CD14-positive monocyte (primary cell): ENCODE data around the gene TMA7. TPM values are rescaled to one million over a fixed set of nuclear protein-coding genes. Genes with fewer than 3 reads are reported as not detected.
A peak's percentile ranks its signal among the peaks of the same experiment; 100 is the strongest.

Experiments
- DNase-seq, 3 donors: peaks; one replicate each; pipeline ENCODE4 v3.0.0-alpha.2; 2011 to 2022
- H2AFZ ChIP-seq: 2 replicates; pipeline ENCODE4 v1.6.0; 2012; ENCODE audit warnings: mild to moderate bottlenecking, low read depth, low read length, inconsistent platforms; ENCODE audit not compliant: insufficient read depth, poor library complexity, severe bottlenecking
- H3K27ac ChIP-seq, 2 donors: 1 replicate in 1 of 2; 2 replicates in 1 of 2; pipeline ENCODE4 v1.5.1; 2012 to 2013; ENCODE audit warnings: low read length in 2 of 2, control low read depth in 1 of 2, inconsistent platforms in 1 of 2, low read depth in 1 of 2, mild to moderate bottlenecking in 1 of 2
- H3K27me3 ChIP-seq, 2 donors: one replicate each; pipeline versions ENCODE4 v1.6.0 to v1.6.1; 2011 to 2013; ENCODE audit warnings: low read length in 2 of 2; ENCODE audit not compliant: control insufficient read depth in 2 of 2, insufficient read depth in 2 of 2
- H3K36me3 ChIP-seq, 2 donors: replicated peaks in 1 of 2; 1 replicate in 1 of 2; 2 replicates in 1 of 2; pipeline versions ENCODE4 v1.5.1 to v1.6.1; 2012 to 2013; ENCODE audit warnings: low read length in 2 of 2, control low read depth in 1 of 2, inconsistent platforms in 1 of 2, mild to moderate bottlenecking in 1 of 2; ENCODE audit not compliant: insufficient read depth in 2 of 2, control insufficient read depth in 1 of 2
- H3K4me1 ChIP-seq, 2 donors: 1 replicate in 1 of 2; 2 replicates in 1 of 2; pipeline versions ENCODE4 v1.5.1 to v1.6.1; 2012 to 2013; ENCODE audit warnings: low read length in 2 of 2, control low read depth in 1 of 2, inconsistent platforms in 1 of 2, mild to moderate bottlenecking in 1 of 2, moderate library complexity in 1 of 2; ENCODE audit not compliant: insufficient read depth in 2 of 2, control insufficient read depth in 1 of 2
- H3K4me2 ChIP-seq: replicated peaks from 2 replicates; pipeline ENCODE3; 2012; ENCODE audit warnings: low read length, moderate library complexity, mild to moderate bottlenecking; ENCODE audit not compliant: poor library complexity, severe bottlenecking; ENCODE audit errors: extremely low read depth
- H3K4me3 ChIP-seq, 3 experiments: fragments of 200-600 bp in 1 of 3; sonication (generic) in 1 of 3; replicated peaks in 1 of 3; 1 replicate in 2 of 3; 2 replicates in 1 of 3; pipeline ENCODE4 v1.5.1; 2011 to 2013; ENCODE audit warnings: low read length in 3 of 3, mild to moderate bottlenecking in 3 of 3, control low read depth in 2 of 3, low read depth in 2 of 3, inconsistent platforms in 1 of 3, moderate library complexity in 1 of 3
- H3K79me2 ChIP-seq: 2 replicates; pipeline ENCODE4 v1.6.0; 2012; ENCODE audit warnings: mild to moderate bottlenecking, control low read depth, inconsistent platforms, low read length, moderate library complexity; ENCODE audit not compliant: insufficient read depth
- H3K9ac ChIP-seq: 2 replicates; pipeline ENCODE4 v1.6.0; 2017; ENCODE audit warnings: low read length, mild to moderate bottlenecking; ENCODE audit not compliant: insufficient read depth, poor library complexity, severe bottlenecking
- H3K9me3 ChIP-seq, 2 donors: replicated peaks in 1 of 2; 1 replicate in 1 of 2; 2 replicates in 1 of 2; pipeline versions ENCODE4 v1.5.1 to v1.6.1; 2012 to 2013; ENCODE audit warnings: low read length in 2 of 2, control low read depth in 1 of 2; ENCODE audit not compliant: control insufficient read depth in 1 of 2, insufficient read depth in 1 of 2
- H4K20me1 ChIP-seq: 2 replicates; pipeline ENCODE4 v1.6.0; 2012; ENCODE audit warnings: mild to moderate bottlenecking, low read length, control low read depth, moderate library complexity; ENCODE audit not compliant: insufficient read depth
- H3K27ac Mint-ChIP-seq, 7 donors: one replicate each; pipeline ENCODE4 v1.8.0; 2020; ENCODE audit warnings: mild to moderate bottlenecking in 7 of 7, mixed read lengths in 7 of 7, moderate library complexity in 6 of 7, inconsistent platforms in 2 of 7
- H3K27me3 Mint-ChIP-seq, 3 donors: one replicate each; pipeline ENCODE4 v1.8.0; 2021 to 2022; ENCODE audit warnings: low read depth in 3 of 3, mild to moderate bottlenecking in 3 of 3, mixed read lengths in 3 of 3, moderate library complexity in 3 of 3, inconsistent platforms in 1 of 3
- H3K36me3 Mint-ChIP-seq, 2 donors: one replicate each; pipeline ENCODE4 v1.8.0; 2020; ENCODE audit warnings: mixed read lengths in 2 of 2, inconsistent platforms in 1 of 2, mild to moderate bottlenecking in 1 of 2
- H3K4me1 Mint-ChIP-seq: one replicate; pipeline ENCODE4 v1.8.0; 2020; ENCODE audit warnings: mild to moderate bottlenecking, mixed read lengths
- H3K4me3 Mint-ChIP-seq, 2 donors: one replicate each; pipeline ENCODE4 v1.8.0; 2020; ENCODE audit warnings: mild to moderate bottlenecking in 2 of 2, mixed read lengths in 2 of 2, moderate library complexity in 1 of 2
- H3K9me3 Mint-ChIP-seq, 7 donors: one replicate each; pipeline ENCODE4 v1.8.0; 2020 to 2022; ENCODE audit warnings: mixed read lengths in 7 of 7, mild to moderate bottlenecking in 6 of 7, moderate library complexity in 6 of 7, inconsistent platforms in 2 of 7
- WGBS: methylation state at CpG from one replicate; pipeline ENCODE4 v1.1.5; 2013; ENCODE audit warnings: missing lambda C conversion rate; ENCODE audit not compliant: insufficient coverage; 5-methylcytosine and 5-hydroxymethylcytosine counted together
- intact Hi-C, 2 donors: fragments of 100-400 bp; cut with micrococcal nuclease; formaldehyde crosslinking; loops; one replicate each; pipeline versions ENCODE4 v1.15.0 to v1.15.1; 2023
- polyA plus RNA-seq, 3 donors: library from polyadenylated mRNA; depleted of rRNA in 1 of 3; unstranded in 2 of 3; stranded (reverse) in 1 of 3; fragments of 300-500 nt in 2 of 3; fragments of >200 nt in 1 of 3; fragmentation: Illumina TruSeq in 2 of 3; gene quantifications; 1 replicate in 2 of 3; 2 replicates in 1 of 3; pipeline ENCODE4 v1.2.3, GENCODE V29; 2012 to 2021
- TF ChIP-seq, protein P1 (sequence below): fragments of 200-600 bp; IDR thresholded peaks from one replicate; pipeline ENCODE4 v1.8.0; 2022; ENCODE audit warnings: antibody characterized with exemption, mild to moderate bottlenecking

TMA7 gene
- polyA plus RNA-seq, 3 donors: 301 to 559 (median 478) TPM

DNA sequence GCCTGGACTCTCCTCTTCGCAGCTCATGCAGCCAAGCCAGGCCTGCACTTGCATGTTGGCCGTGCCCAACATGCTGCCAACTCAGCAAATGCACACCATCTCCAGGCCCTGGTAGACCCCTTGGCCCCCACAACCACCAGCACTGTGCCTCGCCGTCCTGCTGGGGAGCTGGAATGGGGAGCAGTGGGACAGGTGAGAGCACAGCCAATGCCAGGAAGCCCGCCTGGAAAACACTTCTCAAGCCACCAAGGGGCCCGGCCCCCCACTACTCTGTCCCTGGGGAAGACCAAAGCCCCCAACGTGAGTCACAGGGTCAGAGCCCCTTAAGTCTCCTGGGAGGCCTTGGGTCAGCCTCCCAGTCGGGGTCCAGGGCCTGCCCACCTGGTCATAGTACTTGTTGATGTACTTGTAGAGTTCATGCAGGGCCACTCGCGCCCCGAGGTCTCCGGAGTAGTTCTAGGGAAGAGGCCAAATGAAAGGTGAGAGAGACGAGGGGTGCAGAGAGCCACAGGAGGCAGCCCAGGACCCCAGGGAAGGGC lies 34.6 kb upstream of the TMA7 start:
- peak overlapping the region in 1 of 7 donors; percentile 35 for H3K27ac Mint-ChIP-seq
- H3K4me2 ChIP-seq: no peak overlapping the region
- no peaks in the 10 kb centered on the region for H3K9me3 Mint-ChIP-seq
- H3K9ac ChIP-seq: no peak overlapping the region
- no peak overlapping the region for H3K27ac ChIP-seq
- H4K20me1 ChIP-seq: no peaks in the 10 kb centered on the region
- no peaks in the 10 kb centered on the region for H3K36me3 ChIP-seq
- no peak overlapping the region for H2AFZ ChIP-seq
- H3K79me2 ChIP-seq: no peaks in the 10 kb centered on the region
- H3K36me3 Mint-ChIP-seq: no peaks in the 10 kb centered on the region
- TF ChIP-seq, protein P1, sequence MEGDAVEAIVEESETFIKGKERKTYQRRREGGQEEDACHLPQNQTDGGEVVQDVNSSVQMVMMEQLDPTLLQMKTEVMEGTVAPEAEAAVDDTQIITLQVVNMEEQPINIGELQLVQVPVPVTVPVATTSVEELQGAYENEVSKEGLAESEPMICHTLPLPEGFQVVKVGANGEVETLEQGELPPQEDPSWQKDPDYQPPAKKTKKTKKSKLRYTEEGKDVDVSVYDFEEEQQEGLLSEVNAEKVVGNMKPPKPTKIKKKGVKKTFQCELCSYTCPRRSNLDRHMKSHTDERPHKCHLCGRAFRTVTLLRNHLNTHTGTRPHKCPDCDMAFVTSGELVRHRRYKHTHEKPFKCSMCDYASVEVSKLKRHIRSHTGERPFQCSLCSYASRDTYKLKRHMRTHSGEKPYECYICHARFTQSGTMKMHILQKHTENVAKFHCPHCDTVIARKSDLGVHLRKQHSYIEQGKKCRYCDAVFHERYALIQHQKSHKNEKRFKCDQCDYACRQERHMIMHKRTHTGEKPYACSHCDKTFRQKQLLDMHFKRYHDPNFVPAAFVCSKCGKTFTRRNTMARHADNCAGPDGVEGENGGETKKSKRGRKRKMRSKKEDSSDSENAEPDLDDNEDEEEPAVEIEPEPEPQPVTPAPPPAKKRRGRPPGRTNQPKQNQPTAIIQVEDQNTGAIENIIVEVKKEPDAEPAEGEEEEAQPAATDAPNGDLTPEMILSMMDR: no peak
- H3K4me1 ChIP-seq: no peaks in the 10 kb centered on the region
- no peak overlapping the region for H3K4me3 ChIP-seq
- peaks cover 0 to 6% (median 0%) of the 10 kb centered on the region in 3 donors for H3K27me3 Mint-ChIP-seq
- no peaks in the 10 kb centered on the region for H3K4me1 Mint-ChIP-seq
- no peak overlapping the region for H3K4me3 Mint-ChIP-seq
- DNase-seq: no peak
- H3K27me3 ChIP-seq: no peaks in the 10 kb centered on the region
- no peaks in the 10 kb centered on the region for H3K9me3 ChIP-seq
- intact Hi-C loops: no loop called here
- WGBS: 92% methylated on average over 8 of the region's 13 CpGs

DNA sequence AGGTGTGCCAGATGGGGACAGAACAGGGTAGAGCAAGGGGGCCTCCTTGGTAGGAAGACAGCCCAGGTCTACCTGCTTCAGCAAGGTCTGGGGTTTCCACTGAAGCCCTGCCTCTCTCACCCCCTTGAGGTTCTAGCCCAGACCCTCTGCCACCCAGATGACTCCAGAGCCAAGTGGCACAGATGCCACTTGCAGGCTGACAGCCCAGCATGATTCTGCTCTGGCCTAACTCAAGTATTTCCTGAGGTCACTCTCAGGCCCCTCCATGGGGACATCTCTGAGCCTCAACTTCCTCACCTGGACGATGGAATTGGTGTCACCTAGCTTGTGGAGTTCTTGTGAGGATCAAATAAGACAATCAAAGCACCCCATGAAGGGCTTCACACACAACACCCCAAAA lies 34.1 kb upstream of the TMA7 start:
- DNase-seq: no peak

More for the DNA sequence above, 34.1 kb upstream of the TMA7 start:
- Histone ChIP-seq H3K4me3 (no peak overlapping the region), H3K36me3 (no peaks in the 10 kb centered on the region), H3K4me1 (no peaks in the 10 kb centered on the region), H4K20me1 (no peaks in the 10 kb centered on the region), H3K79me2 (no peaks in the 10 kb centered on the region), H3K27me3 (no peaks in the 10 kb centered on the region), H2AFZ (no peak overlapping the region), H3K27ac (no peak overlapping the region), H3K4me2 (no peak overlapping the region), H3K9ac (no peak overlapping the region), H3K9me3 (no peaks in the 10 kb centered on the region)
- Mint-ChIP-seq H3K27ac (no peak overlapping the region), H3K4me1 (no peaks in the 10 kb centered on the region), H3K36me3 (no peaks in the 10 kb centered on the region), H3K27me3 (peaks cover 0 to 6% (median 0%) of the 10 kb centered on the region in 3 donors), H3K9me3 (no peaks in the 10 kb centered on the region), H3K4me3 (no peak overlapping the region)
- TF ChIP-seq, protein P1: no peak
- intact Hi-C loops: no loop called here
- WGBS: no CpG with 5 or more reads among the region's 1 CpG
